ENCODE data around the gene ZNF821. TPM values are rescaled to one million over a fixed set of nuclear protein-coding genes. Genes with fewer than 3 reads are reported as not detected.
"Not testable (repeated sequence)": the region's sequence is repeated elsewhere in the genome, so short reads cannot be mapped to it uniquely, and the experiment has no call there.

The ZNF821 gene
- 35.1 TPM for total RNA-seq

GRCh38 chr16:71883849-71884638 is at the start of gene ZNF821:
Gene ZNF821 (minus strand): TSS chr16:71884182. CDS start chr16:71879946, 4,236 bp downstream.
- peak; percentile 46 for DNase-seq

DNA sequence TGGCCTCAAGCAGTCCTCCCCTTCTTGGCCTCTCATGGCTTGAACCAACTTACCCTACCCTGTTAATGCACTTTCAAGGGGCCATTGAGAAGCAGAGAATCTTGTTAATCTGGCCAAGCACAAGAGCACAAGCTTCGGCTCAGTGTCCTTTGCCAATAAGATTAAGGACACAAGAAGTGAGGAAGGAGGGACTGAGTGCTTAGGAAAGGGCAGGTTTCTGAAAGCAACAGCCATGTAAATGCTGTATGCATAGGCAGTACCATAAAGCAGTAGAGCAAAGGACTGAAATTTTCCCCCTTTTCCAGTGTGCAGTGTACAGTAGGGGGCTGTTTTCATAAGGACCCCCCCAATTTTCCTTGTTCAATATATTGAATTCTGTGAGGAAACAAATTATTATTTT is 49.0 kb upstream of the ZNF821 start:
- no peak for DNase-seq

DNA sequence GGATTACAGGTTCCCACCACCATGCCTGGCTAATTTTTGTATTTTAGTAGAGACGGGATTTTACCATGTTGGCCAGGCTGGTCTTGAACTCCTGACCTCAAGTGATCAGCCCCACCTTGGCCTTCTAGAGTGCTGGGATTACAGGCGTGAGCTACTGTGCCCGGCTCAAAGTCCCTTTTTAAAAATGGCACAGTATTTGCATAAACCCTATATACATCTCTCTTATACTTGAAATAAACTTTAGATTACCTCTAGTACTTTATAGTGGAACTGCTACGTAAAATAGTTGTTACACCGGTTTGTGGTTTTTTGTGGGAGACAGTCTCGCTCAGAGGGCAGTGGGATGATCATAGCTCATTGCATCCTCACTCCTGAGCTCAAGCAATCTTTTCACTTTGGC is 47.6 kb upstream of the ZNF821 start:
- DNase-seq: no peak

GRCh38 chr16:71931001-71931400 is 47.0 kb upstream of the ZNF821 start:
- no peak for DNase-seq

GRCh38 chr16:71930013-71930563 is 46.1 kb upstream of the ZNF821 start:
- DNase-seq: no peak

GRCh38 chr16:71929048-71929447 is 45.1 kb upstream of the ZNF821 start:
- DNase-seq: no peak

GRCh38 chr16:71927787-71928186 is 43.8 kb upstream of the ZNF821 start:
- DNase-seq: no peak

- no peak for DNase-seq
Measured at GRCh38 chr16:71927383-71927782, 43.4 kb upstream of the ZNF821 start.

GRCh38 chr16:71924710-71925109 is 40.7 kb upstream of the ZNF821 start:
- no peak for DNase-seq

DNA sequence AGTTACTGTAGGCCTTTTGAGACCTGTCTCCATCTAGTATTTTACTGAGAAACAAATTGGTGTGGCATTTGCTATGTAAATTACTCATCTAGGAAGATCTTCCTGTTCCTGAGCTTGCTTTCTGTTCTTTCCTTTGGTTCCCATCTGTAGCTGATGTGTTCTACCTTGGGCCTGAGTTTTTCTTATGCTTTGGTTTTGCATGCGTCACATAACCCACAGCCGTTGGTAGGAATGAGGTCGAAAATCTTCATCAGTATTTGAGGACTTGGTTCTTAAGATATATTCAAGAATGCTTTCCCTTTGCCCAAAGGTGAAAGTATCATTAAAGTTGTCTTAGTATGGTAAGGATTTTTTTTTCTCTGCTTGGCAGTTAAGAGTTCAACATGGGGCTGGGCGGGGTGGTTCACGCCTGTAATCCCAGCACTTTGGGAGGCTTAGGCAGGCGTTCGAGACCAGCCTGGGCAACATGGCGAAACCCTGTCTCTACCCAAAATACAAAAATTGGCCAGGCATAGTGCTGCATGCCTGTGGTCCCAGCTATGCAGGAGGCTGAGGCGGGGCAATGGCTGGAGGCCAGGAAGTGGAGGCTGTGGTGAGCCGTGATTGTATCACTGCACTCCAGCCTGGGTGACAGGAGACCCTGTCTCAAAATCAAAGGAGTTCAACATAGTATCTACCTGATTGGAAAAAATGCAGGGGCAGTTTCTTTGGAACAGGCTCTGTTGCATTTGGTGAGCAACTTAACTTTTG is 40.1 kb upstream of the ZNF821 start:
- no peak for DNase-seq

DNA sequence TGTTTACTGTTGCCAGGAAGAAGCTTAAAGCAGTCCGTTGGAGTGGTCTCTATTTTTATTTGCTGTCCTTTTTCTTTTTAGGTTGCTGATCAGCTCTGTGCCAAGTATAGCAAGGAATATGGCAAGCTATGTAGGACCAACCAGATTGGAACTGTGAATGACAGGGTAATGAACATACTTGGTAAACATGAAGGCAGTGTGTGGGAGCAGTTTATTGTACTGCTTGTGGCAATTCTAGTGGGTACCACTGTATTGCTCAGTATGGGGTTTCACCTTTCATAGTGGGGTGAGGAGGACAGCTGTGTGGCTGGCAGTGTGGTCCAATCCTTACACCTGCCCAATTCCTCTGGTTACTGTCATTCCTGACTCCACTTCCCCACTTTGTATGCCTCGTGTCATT is 36.7 kb upstream of the ZNF821 start:
- no peak for DNase-seq

GRCh38 chr16:71919035-71919434 is 35.1 kb upstream of the ZNF821 start:
- no peak for DNase-seq

DNA sequence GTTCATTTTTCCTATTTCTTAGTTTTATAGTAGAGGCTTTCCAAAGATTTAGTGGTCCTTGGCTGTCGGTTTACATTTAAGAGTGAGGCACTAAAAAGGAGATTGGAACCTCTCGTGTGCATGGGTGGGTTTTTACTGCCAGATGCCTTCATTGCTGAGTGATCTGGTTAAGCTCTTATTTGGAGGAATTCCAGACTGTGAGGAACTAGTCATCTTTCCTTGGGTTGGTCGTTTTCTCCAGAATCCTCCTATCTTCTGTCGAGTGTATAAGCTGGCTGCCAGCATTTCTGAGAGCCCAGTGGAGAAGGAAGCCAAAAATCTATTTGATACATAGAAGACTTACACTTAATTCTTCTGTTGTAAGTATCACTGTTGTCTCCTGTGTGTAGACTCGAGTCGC is 33.9 kb upstream of the ZNF821 start:
- no peak for DNase-seq

- DNase-seq: no peak
Measured at GRCh38 chr16:71916397-71916920, 32.5 kb upstream of the ZNF821 start.

DNA sequence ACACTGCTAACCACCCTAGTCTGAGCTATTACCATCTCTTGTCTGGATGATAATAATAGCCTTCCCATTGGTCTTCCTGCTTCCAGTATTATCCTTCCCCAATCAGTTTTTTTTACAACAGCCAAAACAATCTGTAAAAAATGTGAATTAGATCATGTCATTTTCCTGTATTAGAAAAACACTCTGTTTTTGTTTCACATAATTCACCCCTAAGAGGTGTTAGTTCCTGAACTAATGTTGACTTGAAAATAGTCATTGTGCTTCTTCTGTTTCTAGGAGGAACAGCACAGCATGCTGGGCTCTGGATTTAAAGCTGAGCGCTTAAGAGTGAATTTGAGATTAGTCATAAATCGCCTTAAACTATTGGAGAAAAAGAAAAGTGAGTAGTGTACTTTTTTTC is 31.4 kb upstream of the ZNF821 start:
- DNase-seq: no peak

- DNase-seq: no peak
Measured at GRCh38 chr16:71914802-71915201, 30.8 kb upstream of the ZNF821 start.

DNA sequence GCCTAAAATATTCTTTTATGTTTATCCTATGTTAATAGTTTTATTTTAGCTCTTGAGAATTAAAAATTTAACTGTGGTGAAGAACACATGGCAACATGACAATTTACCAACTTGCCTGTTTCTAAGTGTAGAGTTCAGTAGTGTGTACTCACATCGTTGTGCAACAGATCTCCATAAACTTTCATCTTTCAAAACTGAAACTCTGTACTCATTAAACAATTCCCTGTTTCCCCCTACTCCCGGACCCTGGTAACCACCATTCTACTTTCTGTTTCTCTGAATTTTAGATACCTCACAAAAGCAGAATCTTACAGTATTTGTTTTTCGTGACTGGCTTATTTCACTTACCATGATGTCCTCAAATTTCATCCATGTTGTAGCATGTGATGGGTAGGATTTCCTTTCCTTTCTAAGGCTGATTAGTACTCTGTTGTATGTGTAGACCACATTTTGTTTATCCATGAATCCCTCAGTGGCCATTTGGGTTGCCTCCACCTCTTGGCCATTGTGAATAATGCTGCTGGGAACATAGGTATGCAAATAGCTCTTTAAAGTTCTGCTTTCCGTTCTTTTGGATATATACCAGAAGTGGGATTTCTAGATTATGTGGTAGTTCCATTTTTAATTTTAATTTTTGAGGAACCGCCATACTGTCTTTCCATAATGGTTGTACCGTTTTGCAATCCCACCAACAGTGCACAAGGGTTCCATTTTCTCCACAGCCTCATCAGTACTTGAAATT is 28.7 kb upstream of the ZNF821 start:
- no peak for DNase-seq

DNA sequence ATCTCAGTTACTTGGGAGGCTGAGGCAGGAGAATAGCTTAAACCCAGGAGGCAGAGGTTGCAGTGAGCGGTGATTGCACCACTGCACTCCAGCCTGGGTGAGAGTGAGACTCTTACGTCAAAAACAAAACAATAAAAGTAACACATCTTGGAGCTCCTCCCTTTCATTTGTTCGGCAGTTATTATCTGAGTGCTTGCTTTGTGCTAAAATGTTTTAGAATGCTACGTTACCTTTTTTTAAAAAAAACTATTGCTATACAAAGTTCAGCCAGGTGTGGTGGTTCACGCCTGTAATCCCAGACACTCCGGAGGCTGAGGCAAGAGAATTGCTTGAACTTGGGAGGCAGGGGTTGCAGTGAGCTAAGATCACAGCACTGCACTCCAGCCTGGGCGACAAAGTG is 27.1 kb upstream of the ZNF821 start:
- DNase-seq: no peak

GRCh38 chr16:71905765-71906164 is 21.8 kb upstream of the ZNF821 start:
- not testable (repeated sequence) for DNase-seq

DNA sequence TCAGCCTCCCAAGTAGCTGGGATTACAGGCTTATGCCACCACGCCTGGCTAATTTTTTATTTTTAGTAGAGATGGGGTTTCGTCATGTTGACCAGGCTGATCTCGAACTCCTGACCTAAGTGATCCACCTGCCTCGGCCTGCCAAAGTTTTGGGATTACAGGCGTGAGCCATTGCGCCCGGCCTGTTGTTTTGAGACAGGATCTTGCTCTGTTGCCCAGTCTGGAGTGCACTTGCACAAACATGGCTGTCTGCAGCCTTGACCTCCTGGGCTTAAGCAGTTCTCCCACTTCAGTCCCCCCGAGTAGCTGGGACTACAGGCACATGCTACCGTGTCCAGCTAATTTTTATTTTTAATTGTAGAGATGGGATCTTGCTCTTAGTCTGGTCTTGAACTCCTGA is 20.3 kb upstream of the ZNF821 start:
- no peak for DNase-seq

DNA sequence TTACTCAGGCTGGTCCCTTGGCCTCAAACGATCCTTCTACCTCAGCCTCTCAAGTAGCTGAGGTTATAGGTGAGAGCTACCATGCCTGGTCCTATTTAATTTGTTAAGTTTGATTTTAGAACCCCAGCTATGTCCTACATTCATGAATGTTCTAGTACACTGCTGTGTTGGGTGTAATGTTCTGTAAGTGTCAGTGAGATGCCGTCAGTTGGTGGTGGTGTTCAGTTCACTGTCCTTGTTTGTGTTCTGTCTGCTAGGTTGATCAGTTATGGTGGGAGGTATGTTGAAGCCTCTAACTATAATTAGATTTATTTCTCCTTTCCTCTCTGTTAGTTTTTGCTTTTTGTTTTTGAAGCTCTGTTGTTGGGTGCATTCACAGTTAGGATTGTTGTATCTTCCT is 19.6 kb upstream of the ZNF821 start:
- no peak for DNase-seq

GRCh38 chr16:71902656-71903365 is 18.8 kb upstream of the ZNF821 start:
- DNase-seq: no peak
